ENCODE data around the gene S100Z.

The S100Z gene

DNA sequence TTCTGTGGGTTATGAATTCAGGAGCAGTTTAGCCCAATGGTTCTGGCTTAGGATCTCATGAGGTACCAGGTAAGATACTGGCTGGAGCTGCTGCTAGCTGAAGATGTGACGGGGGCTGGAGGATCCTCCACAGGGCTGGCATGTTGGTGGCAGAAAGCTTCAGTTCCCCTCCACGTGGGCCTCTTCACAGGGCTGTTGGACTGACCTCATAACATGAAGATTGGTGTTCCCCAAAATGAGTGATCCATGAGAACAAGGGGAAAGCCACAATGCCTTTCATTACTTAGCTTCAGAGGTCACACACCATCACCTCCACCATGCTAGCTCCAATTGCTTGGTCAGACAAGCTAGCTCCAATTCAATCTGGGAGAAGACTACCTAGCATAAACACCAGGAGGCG lies 8.5 kb upstream of the S100Z start:
- ChIA-PET CTCF (interaction anchor here (0.6 to 1.8 kb wide), 3 partner anchors 19 to 489 kb away, joined by 3 to 6 read pairs (median 3); no protein-coding TSS in a partner anchor), POLR2A (interaction anchor here (1.3 kb wide), 1 partner anchor 22 kb away, joined by 5 read pairs; no protein-coding TSS in a partner anchor)
- Histone ChIP-seq H3K4me3 (ENCODE audit: low read depth, low read length) (no peak overlapping the region), H3K36me3 (ENCODE audit: control insufficient read depth in 2 of 2, insufficient read depth in 1 of 2, low read length in 2 of 2) (peaks cover 0 to 3% of the 10 kb centered on the region in 2 experiments; a peak in 1 of 3 replicates), H3K9me3 (ENCODE audit: control insufficient read depth, insufficient read depth, low read depth, low read length) (no peaks in the 10 kb centered on the region), H3K27ac (ENCODE audit: extremely low read depth, low read depth, low read length) (no peak overlapping the region), H3K4me1 (ENCODE audit: control insufficient read depth, insufficient read depth, low read length) (peaks cover 12% of the 10 kb centered on the region)
- TF ChIP-seq ZFP3 (tag by site-specific recombination; IDR thresholded peaks at IDR 0.05; ENCODE audit: low read depth): no peak
- TF ChIP-seq, protein P1, sequence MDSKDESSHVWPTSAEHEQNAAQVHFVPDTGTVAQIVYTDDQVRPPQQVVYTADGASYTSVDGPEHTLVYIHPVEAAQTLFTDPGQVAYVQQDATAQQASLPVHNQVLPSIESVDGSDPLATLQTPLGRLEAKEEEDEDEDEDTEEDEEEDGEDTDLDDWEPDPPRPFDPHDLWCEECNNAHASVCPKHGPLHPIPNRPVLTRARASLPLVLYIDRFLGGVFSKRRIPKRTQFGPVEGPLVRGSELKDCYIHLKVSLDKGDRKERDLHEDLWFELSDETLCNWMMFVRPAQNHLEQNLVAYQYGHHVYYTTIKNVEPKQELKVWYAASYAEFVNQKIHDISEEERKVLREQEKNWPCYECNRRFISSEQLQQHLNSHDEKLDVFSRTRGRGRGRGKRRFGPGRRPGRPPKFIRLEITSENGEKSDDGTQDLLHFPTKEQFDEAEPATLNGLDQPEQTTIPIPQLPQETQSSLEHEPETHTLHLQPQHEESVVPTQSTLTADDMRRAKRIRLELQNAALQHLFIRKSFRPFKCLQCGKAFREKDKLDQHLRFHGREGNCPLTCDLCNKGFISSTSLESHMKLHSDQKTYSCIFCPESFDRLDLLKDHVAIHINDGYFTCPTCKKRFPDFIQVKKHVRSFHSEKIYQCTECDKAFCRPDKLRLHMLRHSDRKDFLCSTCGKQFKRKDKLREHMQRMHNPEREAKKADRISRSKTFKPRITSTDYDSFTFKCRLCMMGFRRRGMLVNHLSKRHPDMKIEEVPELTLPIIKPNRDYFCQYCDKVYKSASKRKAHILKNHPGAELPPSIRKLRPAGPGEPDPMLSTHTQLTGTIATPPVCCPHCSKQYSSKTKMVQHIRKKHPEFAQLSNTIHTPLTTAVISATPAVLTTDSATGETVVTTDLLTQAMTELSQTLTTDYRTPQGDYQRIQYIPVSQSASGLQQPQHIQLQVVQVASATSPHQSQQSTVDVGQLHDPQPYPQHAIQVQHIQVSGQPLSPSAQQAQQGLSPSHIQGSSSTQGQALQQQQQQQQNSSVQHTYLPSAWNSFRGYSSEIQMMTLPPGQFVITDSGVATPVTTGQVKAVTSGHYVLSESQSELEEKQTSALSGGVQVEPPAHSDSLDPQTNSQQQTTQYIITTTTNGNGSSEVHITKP (tag by site-specific recombination; IDR thresholded peaks at IDR 0.05): no peak
- TF ChIP-seq ZNF558 (tag by site-specific recombination; IDR thresholded peaks at IDR 0.05): no peak
- TF ChIP-seq, protein P2, sequence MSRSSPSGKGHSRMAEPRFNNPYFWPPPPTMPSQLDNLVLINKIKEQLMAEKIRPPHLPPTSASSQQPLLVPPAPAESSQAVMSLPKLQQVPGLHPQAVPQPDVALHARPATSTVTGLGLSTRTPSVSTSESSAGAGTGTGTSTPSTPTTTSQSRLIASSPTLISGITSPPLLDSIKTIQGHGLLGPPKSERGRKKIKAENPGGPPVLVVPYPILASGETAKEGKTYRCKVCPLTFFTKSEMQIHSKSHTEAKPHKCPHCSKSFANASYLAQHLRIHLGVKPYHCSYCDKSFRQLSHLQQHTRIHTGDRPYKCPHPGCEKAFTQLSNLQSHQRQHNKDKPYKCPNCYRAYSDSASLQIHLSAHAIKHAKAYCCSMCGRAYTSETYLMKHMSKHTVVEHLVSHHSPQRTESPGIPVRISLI (tag by site-specific recombination; IDR thresholded peaks at IDR 0.05): no peak
- TF ChIP-seq HOXD13 (CRISPR knock-in tag; IDR thresholded peaks at IDR 0.05; ENCODE audit: borderline replicate concordance): no peak
- TF ChIP-seq IKZF3 (tag by site-specific recombination; IDR thresholded peaks at IDR 0.05): no peak
- TF ChIP-seq ZNF560 (tag by site-specific recombination; IDR thresholded peaks at IDR 0.05; ENCODE audit: borderline replicate concordance): no peak
- TF ChIP-seq ZNF175 (tag by site-specific recombination; IDR thresholded peaks at IDR 0.05): no peak
- no peak for TF ChIP-seq GLI2 (tag by site-specific recombination; IDR thresholded peaks at IDR 0.05; ENCODE audit: borderline replicate concordance, low read depth)
- no peak for TF ChIP-seq ZNF48 (tag by site-specific recombination; IDR thresholded peaks at IDR 0.05)
- no peak for TF ChIP-seq SCRT2 (tag by site-specific recombination; IDR thresholded peaks at IDR 0.05)
- TF ChIP-seq, protein P3, sequence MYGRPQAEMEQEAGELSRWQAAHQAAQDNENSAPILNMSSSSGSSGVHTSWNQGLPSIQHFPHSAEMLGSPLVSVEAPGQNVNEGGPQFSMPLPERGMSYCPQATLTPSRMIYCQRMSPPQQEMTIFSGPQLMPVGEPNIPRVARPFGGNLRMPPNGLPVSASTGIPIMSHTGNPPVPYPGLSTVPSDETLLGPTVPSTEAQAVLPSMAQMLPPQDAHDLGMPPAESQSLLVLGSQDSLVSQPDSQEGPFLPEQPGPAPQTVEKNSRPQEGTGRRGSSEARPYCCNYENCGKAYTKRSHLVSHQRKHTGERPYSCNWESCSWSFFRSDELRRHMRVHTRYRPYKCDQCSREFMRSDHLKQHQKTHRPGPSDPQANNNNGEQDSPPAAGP (tag by site-specific recombination; IDR thresholded peaks at IDR 0.05): no peak
- TF ChIP-seq ZNF274 (IDR thresholded peaks at IDR 0.05; ENCODE audit: low read length): no peak
- TF ChIP-seq ZNF274 (tag by site-specific recombination; IDR thresholded peaks at IDR 0.05; ENCODE audit: borderline replicate concordance): no peak

DNA sequence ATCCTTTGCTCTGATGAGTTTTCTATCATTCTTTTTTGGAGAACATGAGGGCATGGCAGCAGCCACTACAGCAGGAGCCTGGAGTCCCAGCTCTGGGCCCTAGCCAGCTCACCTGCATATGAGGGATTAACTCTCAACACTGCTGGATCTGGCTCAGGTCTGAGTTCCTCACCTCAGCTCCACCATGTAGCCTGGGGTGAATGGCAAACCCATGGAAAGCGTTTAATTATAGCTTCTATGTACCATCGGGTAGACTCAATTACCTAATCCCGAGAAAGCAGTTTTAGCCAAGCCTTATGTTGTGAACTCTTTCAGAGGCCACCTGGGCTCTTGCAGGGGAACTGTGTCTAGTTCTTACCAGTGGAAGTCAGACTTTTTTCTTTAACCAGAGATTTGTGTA lies 3.9 kb upstream of the S100Z start:
- H3K36me3 ChIP-seq (ENCODE audit: control insufficient read depth in 2 of 2, insufficient read depth in 1 of 2, low read length in 2 of 2): no peaks in the 10 kb centered on the region
- no peaks in the 10 kb centered on the region for H3K4me1 ChIP-seq (ENCODE audit: control insufficient read depth, insufficient read depth, low read length)
- H3K9me3 ChIP-seq (ENCODE audit: control insufficient read depth, insufficient read depth, low read depth, low read length): no peaks in the 10 kb centered on the region
- H3K4me3 ChIP-seq (ENCODE audit: low read depth, low read length): no peak overlapping the region
- H3K27ac ChIP-seq (ENCODE audit: extremely low read depth, low read depth, low read length): no peak overlapping the region
- CTCF ChIA-PET: no interaction called here
- POLR2A ChIA-PET: no interaction called here
- TF ChIP-seq, protein P4, sequence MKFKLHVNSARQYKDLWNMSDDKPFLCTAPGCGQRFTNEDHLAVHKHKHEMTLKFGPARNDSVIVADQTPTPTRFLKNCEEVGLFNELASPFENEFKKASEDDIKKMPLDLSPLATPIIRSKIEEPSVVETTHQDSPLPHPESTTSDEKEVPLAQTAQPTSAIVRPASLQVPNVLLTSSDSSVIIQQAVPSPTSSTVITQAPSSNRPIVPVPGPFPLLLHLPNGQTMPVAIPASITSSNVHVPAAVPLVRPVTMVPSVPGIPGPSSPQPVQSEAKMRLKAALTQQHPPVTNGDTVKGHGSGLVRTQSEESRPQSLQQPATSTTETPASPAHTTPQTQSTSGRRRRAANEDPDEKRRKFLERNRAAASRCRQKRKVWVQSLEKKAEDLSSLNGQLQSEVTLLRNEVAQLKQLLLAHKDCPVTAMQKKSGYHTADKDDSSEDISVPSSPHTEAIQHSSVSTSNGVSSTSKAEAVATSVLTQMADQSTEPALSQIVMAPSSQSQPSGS (tag by site-specific recombination; IDR thresholded peaks at IDR 0.05; ENCODE audit: low read depth): no peak
- TF ChIP-seq, protein P5, sequence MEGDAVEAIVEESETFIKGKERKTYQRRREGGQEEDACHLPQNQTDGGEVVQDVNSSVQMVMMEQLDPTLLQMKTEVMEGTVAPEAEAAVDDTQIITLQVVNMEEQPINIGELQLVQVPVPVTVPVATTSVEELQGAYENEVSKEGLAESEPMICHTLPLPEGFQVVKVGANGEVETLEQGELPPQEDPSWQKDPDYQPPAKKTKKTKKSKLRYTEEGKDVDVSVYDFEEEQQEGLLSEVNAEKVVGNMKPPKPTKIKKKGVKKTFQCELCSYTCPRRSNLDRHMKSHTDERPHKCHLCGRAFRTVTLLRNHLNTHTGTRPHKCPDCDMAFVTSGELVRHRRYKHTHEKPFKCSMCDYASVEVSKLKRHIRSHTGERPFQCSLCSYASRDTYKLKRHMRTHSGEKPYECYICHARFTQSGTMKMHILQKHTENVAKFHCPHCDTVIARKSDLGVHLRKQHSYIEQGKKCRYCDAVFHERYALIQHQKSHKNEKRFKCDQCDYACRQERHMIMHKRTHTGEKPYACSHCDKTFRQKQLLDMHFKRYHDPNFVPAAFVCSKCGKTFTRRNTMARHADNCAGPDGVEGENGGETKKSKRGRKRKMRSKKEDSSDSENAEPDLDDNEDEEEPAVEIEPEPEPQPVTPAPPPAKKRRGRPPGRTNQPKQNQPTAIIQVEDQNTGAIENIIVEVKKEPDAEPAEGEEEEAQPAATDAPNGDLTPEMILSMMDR (tag by site-specific recombination; IDR thresholded peaks at IDR 0.05): no peak
- TF ChIP-seq BCL11A (tag by site-specific recombination; IDR thresholded peaks at IDR 0.05; ENCODE audit: low read depth) (no peak), ZNF248 (tag by site-specific recombination; IDR thresholded peaks at IDR 0.05) (no peak), KLF10 (tag by site-specific recombination; IDR thresholded peaks at IDR 0.05) (no peak), ZNF596 (tag by site-specific recombination; IDR thresholded peaks at IDR 0.05) (no peak), ZNF792 (tag by site-specific recombination; IDR thresholded peaks at IDR 0.05) (no peak), WT1 (tag by site-specific recombination; IDR thresholded peaks at IDR 0.05) (no peak), ZNF19 (tag by site-specific recombination; IDR thresholded peaks at IDR 0.05; ENCODE audit: low read depth) (no peak)
- TF ChIP-seq, protein P6, sequence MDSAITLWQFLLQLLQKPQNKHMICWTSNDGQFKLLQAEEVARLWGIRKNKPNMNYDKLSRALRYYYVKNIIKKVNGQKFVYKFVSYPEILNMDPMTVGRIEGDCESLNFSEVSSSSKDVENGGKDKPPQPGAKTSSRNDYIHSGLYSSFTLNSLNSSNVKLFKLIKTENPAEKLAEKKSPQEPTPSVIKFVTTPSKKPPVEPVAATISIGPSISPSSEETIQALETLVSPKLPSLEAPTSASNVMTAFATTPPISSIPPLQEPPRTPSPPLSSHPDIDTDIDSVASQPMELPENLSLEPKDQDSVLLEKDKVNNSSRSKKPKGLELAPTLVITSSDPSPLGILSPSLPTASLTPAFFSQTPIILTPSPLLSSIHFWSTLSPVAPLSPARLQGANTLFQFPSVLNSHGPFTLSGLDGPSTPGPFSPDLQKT (IDR thresholded peaks at IDR 0.05; ENCODE audit: borderline replicate concordance, low read depth, low read length): no peak
- TF ChIP-seq, protein P7, sequence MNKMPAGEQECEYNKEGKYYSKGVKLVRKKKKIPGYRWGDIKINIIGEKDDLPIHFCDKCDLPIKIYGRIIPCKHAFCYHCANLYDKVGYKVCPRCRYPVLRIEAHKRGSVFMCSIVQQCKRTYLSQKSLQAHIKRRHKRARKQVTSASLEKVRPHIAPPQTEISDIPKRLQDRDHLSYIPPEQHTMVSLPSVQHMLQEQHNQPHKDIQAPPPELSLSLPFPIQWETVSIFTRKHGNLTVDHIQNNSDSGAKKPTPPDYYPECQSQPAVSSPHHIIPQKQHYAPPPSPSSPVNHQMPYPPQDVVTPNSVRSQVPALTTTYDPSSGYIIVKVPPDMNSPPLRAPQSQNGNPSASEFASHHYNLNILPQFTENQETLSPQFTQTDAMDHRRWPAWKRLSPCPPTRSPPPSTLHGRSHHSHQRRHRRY (tag by site-specific recombination; IDR thresholded peaks at IDR 0.05): no peak
